ACHN (cell line): ENCODE measurements around the gene THRB.

Experiments
- DNase-seq: peaks from one replicate; pipeline ENCODE4 v3.0.0-alpha.2; 2015
- in situ Hi-C: cut with HindIII; loops from 2 replicates; pipeline ENCODE4 v1.10.0; 2017; ENCODE audit warnings: low sequenced_read_pairs, low pct_ligation_motif_present, low pct_unique_long_range_greater_than_20kb

Gene THRB

DNA sequence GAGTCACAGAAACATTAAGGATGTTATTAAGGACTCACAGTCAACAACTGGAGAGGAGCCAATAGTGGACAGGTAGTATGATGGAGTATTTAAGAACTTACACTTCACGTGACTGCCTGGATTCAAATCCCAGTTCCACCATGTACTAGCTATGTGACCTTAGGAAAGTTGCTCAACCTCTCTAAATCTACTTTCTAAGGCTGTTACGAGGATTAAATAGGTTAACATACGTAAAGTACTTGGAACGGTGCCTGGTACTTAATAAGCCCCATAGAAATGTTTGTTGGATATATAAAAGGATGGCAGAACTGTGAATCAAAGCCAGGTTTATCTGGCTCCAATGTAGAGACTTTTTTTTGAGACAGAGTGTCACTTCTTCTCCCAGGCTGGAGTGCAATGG lies 24.4 kb downstream of the THRB start:
- no peak for DNase-seq
- in situ Hi-C loops: no loop called here

DNA sequence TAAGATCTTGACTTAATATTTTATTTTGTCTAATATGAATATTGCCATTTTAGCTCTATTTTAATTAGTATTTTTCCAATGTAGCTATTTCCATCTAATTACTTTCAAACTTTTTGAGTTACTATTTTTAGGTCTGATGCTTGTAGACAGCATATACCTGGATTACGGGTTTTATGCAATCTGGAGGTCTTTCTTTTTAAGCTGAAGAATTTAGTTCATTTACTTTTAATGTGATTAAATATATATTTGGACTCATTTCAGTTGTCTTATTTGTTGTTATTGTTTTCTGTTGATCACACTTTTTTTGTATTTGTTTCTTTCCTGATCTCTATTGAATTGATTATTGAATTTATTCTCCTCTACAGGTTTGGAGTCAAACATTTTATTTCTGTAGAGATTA lies 30.3 kb downstream of the THRB start:
- in situ Hi-C loops: no loop called here
- DNase-seq: no peak

GRCh38 chr3:24462737-24463136 lies 31.9 kb downstream of the THRB start:
- in situ Hi-C loops: no loop called here
- DNase-seq: no peak

DNA sequence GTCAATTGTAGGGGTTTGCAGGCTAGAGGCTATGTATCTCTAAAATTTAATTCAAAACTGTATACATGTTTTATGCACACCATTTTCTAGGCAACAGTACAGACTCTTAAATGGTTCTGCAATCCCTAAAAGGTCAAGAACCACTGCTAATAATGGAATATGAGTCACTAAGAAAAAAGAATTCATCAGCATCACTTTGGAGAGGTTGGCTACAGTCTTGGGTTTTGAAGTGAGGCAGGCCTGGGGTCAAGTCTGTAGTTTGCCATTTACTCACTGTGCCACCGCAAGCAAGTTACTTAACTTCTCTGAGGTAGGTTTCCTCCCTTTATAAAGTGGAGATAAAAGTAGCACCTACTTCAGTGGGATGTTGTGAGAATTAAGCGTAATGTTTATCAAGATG lies 33.7 kb downstream of the THRB start:
- DNase-seq: no peak
- in situ Hi-C loops: no loop called here

DNA sequence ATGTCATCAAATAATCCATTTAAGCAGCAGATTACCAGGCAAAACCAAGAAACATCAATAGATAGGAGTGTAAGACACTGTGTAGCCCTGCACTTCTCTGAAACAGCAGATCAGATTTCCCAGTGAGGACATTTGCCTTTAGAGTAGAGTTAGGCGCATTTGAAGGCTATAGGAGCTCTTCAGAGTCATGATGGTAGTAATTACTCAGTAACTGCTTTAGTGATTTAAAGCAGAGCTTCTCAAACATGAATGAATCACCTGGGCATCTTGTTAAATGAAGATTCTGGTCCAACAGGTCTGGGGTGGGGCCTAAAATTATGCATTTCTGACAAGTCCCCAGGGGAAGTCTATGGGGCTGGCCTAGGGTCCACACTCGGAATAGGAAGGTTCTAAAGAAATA lies 36.9 kb downstream of the THRB start:
- no peak for DNase-seq
- in situ Hi-C loops: no loop called here

- DNase-seq: no peak
- in situ Hi-C loops: no loop called here
Measured at GRCh38 chr3:24454856-24455255, 39.8 kb downstream of the THRB start.

GRCh38 chr3:24454393-24454792 lies 40.3 kb downstream of the THRB start:
- no peak for DNase-seq
- in situ Hi-C loops: no loop called here

- DNase-seq: no peak
- in situ Hi-C loops: no loop called here
Measured at GRCh38 chr3:24451461-24452099, 43.1 kb downstream of the THRB start.

GRCh38 chr3:24450160-24450907 lies 44.3 kb downstream of the THRB start:
- in situ Hi-C loops: no loop called here
- no peak for DNase-seq

GRCh38 chr3:24447836-24448235 lies 46.8 kb downstream of the THRB start:
- in situ Hi-C loops: no loop called here
- DNase-seq: no peak

GRCh38 chr3:24446032-24446431 lies 48.6 kb downstream of the THRB start:
- in situ Hi-C loops: no loop called here
- DNase-seq: no peak

GRCh38 chr3:24443476-24443875 lies 51.2 kb downstream of the THRB start:
- in situ Hi-C loops: no loop called here

GRCh38 chr3:24440760-24441464 lies 53.7 kb downstream of the THRB start:
- in situ Hi-C loops: no loop called here
- DNase-seq: no peak

More at GRCh38 chr3:24443476-24443875, 51.2 kb downstream of the THRB start:
- no peak for DNase-seq

DNA sequence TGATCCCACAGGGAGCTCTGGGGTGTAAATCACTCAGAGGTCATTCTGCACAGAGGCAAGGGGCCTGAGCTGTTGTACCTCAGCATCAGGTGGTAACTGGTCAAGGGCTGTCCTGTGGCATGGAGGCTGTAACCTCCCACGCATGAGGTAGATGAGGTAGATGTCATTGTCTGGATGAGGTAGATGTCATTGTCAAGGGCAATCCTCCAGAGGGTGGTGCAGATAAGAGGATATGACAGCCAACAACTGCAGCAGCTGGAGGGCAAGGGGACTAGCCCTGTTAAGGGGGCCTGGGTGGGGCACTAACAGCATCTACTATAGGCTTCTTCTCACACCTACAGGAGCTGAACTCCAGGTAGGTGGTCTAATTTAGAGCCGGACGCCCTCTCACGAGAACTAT lies 55.6 kb downstream of the THRB start:
- in situ Hi-C loops: no loop called here
- no peak for DNase-seq

DNA sequence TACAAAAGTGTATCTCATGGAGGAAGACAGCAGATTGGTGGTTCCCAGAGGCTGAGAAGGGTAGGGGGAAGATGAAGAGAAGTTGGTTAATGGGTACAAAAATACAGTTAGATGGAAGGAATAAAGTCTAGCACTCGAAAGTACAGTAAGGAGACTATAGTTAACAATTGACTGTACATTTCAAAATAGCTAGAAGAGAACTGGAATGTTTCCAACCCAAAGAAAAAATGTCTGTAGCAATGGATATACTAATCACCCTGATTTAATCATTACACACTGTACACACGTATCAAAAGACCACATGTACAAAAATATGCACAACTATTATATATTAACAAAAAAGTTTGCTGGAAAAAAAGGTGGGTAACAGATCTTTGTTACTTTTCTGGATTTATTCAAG lies 57.3 kb downstream of the THRB start:
- peak; percentile 3 for DNase-seq
- in situ Hi-C loops: no loop called here

- DNase-seq: no peak
- in situ Hi-C loops: no loop called here
Measured at GRCh38 chr3:24435584-24435983, 59.1 kb downstream of the THRB start.

- no peak for DNase-seq
- in situ Hi-C loops: no loop called here
Measured at GRCh38 chr3:24434651-24435050, 60.0 kb downstream of the THRB start.

DNA sequence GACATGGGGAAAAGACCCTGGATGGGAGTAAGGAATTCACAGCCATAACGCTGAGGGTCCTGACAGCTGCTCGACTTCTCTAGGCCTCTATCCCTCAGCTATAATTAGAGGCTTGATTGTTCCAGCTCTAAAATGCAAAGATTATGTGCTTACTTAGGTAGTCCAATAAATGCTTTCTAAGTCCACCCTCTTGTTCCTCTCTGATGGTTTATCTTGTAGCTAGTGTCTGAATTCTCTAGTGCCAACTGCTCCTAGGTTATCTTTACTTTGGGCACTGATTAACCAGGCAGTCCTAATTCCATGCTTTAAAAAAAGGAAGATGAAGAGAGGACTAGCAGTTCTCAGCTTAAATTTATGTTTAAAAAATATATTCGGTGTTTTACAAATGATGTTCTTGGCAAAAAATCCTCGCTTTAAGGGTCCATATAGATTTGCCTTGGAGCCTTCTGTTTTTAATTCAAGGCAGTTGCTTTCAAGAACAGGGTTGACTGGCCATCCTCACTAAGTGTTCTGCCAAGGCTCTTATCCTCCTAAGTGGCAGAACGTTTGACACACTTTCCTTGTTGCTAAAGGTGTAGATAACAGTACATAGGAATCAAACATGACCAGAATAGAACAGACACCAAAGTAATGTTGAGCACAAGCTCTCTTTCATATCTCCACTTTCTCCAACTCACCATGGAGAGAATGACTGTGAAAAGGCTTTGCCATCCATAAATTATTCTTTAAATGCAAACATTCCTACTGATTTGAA lies 60.6 kb downstream of the THRB start:
- no peak for DNase-seq
- in situ Hi-C loops: no loop called here

- DNase-seq: no peak
- in situ Hi-C loops: no loop called here
Measured at GRCh38 chr3:24432989-24433388, 61.7 kb downstream of the THRB start.
